ENCODE results near the gene EFHC2. TPM values are rescaled to one million over a fixed set of nuclear protein-coding genes. Genes with fewer than 3 reads are reported as not detected.

EFHC2 gene
- polyA plus RNA-seq, 1 donor (not counting 4 experiments of a cell fraction or from before 2014, with no cell fraction given), result 0.98 TPM

- no peak for FAIRE-seq
- dilution Hi-C loops (cut with MboI; ENCODE audit: extremely low pct_ligation_motif_present, low sequenced_read_pairs), result no loop called here
- Histone ChIP-seq H3K9me1 (ENCODE audit: control insufficient read depth, extremely low read depth, insufficient read depth, low read length) (no peaks in the 10 kb centered on the region), H3K27ac (ENCODE audit: control insufficient read depth, insufficient read depth, low read length) (no peak overlapping the region), H3K4me3 (ENCODE audit: control insufficient read depth in 2 of 3, extremely low read depth in 1 of 3, insufficient read depth in 2 of 3, low read depth in 1 of 3, low read length in 3 of 3) (no peak overlapping the region), H4K20me1 (ENCODE audit: control insufficient read depth, extremely low read depth, insufficient read depth, low read length) (no peaks in the 10 kb centered on the region), H3K9ac (ENCODE audit: control insufficient read depth, extremely low read depth, insufficient read depth, low read length) (no peak overlapping the region), H3K4me1 (ENCODE audit: control insufficient read depth, extremely low read depth, insufficient read depth, low read length) (no peaks in the 10 kb centered on the region), H3K36me3 (ENCODE audit: control insufficient read depth in 2 of 2, extremely low read depth in 1 of 2, insufficient read depth in 2 of 2, low read length in 2 of 2) (no peaks in the 10 kb centered on the region), H3K79me2 (ENCODE audit: control insufficient read depth, insufficient read depth, low read length) (no peaks in the 10 kb centered on the region), H2AFZ (ENCODE audit: control insufficient read depth, low read length) (no peak overlapping the region), H3K9me3 (ENCODE audit: control insufficient read depth, low read depth, low read length) (no peaks in the 10 kb centered on the region), H3K27me3 (ENCODE audit: control insufficient read depth, extremely low read depth, insufficient read depth, low read length) (no peaks in the 10 kb centered on the region), H3K4me2 (ENCODE audit: control insufficient read depth, extremely low read depth, insufficient read depth, low read depth, low read length) (no peak overlapping the region)
- no peak for DNase-seq (ENCODE audit: low read depth, low spot score)
- TF ChIP-seq EZH2 (IDR thresholded peaks at IDR 0.05; ENCODE audit: low read length), result no peak
- no peak for TF ChIP-seq CTCF (optimal IDR thresholded peaks at IDR 0.05 in 1 of 3, IDR thresholded peaks at IDR 0.05 in 1 of 3, conservative IDR thresholded peaks at IDR 0.05 in 1 of 3; ENCODE audit: extremely low read depth in 1 of 3, insufficient read depth in 2 of 3, low read length in 3 of 3)
Measured at GRCh38 chrX:44291468-44292092, 51.9 kb downstream of the EFHC2 start.

- Histone ChIP-seq H2AFZ (ENCODE audit: control insufficient read depth, low read length) (no peak overlapping the region), H3K9me3 (ENCODE audit: control insufficient read depth, low read depth, low read length) (no peaks in the 10 kb centered on the region), H3K4me2 (ENCODE audit: control insufficient read depth, extremely low read depth, insufficient read depth, low read depth, low read length) (no peak overlapping the region), H4K20me1 (ENCODE audit: control insufficient read depth, extremely low read depth, insufficient read depth, low read length) (no peaks in the 10 kb centered on the region), H3K79me2 (ENCODE audit: control insufficient read depth, insufficient read depth, low read length) (no peaks in the 10 kb centered on the region), H3K9ac (ENCODE audit: control insufficient read depth, extremely low read depth, insufficient read depth, low read length) (no peak overlapping the region), H3K36me3 (ENCODE audit: control insufficient read depth in 2 of 2, extremely low read depth in 1 of 2, insufficient read depth in 2 of 2, low read length in 2 of 2) (no peaks in the 10 kb centered on the region), H3K4me3 (ENCODE audit: control insufficient read depth in 2 of 3, extremely low read depth in 1 of 3, insufficient read depth in 2 of 3, low read depth in 1 of 3, low read length in 3 of 3) (no peak overlapping the region), H3K27me3 (ENCODE audit: control insufficient read depth, extremely low read depth, insufficient read depth, low read length) (no peaks in the 10 kb centered on the region), H3K4me1 (ENCODE audit: control insufficient read depth, extremely low read depth, insufficient read depth, low read length) (no peaks in the 10 kb centered on the region), H3K27ac (ENCODE audit: control insufficient read depth, insufficient read depth, low read length) (no peak overlapping the region), H3K9me1 (ENCODE audit: control insufficient read depth, extremely low read depth, insufficient read depth, low read length) (no peaks in the 10 kb centered on the region)
- dilution Hi-C loops (cut with MboI; ENCODE audit: extremely low pct_ligation_motif_present, low sequenced_read_pairs), result no loop called here
- FAIRE-seq (no peak), DNase-seq (ENCODE audit: low read depth, low spot score) (no peak)
- TF ChIP-seq CTCF (optimal IDR thresholded peaks at IDR 0.05 in 1 of 3, IDR thresholded peaks at IDR 0.05 in 1 of 3, conservative IDR thresholded peaks at IDR 0.05 in 1 of 3; ENCODE audit: extremely low read depth in 1 of 3, insufficient read depth in 2 of 3, low read length in 3 of 3) (no peak), EZH2 (IDR thresholded peaks at IDR 0.05; ENCODE audit: low read length) (no peak)
Measured at GRCh38 chrX:44290718-44291117, 52.8 kb downstream of the EFHC2 start.
